ENCODE measurements around the gene SLK. TPM values are rescaled to one million over a fixed set of nuclear protein-coding genes. Genes with fewer than 3 reads are reported as not detected.

The SLK gene
- total and polyA plus RNA-seq, 7 donors = 15.5 to 48.6 (median 36.6) TPM

DNA sequence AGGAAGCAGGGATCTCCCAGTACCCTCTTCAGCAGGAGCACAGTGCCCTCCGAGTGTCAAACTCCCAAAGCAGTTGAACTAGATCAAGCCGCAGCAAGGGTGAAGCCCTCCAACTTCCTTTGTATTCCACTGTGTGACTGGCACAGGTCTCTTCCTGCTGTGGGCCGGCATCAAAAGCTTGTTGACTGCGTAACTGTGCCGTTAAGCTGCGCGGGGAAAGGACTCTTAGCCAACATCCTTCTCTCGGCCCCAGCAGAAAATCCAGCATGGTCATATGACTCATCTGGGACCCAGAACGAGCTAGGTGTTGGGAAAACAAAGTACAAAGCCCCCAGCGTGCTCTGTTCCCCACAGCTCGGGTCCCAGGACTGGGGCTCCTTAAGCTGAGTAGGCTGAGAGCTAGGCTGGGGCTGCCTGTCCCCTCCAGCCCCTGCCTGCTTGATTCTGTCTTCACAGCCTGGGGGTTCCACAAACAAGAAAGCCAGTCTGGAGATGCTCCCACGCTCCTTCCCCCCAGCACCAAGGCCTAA is 66.5 kb downstream of the SLK start:
- Histone ChIP-seq H3K4me1 (no peaks in the 10 kb centered on the region), H3K27ac (no peak overlapping the region), H3K27me3 (ENCODE audit: insufficient read depth in 3 of 3, low read length in 2 of 3) (no peaks in the 10 kb centered on the region), H3K36me3 (ENCODE audit: insufficient read depth in 1 of 2, low read depth in 1 of 2) (peaks cover 0 to 14% of the 10 kb centered on the region in 2 donors), H3K9me3 (no peaks in the 10 kb centered on the region), H3K4me3 (no peak overlapping the region)
- 65 to 76% (median 75%) methylated on average over 12 of the region's 12 CpGs for WGBS, 3 donors
- intact Hi-C loops (cut with DNase I) = no loop called here
- ATAC-seq = no peak
- DNase-seq = no peak
- TF ChIP-seq CTCF (IDR thresholded peaks at IDR 0.05) = no peak

DNA sequence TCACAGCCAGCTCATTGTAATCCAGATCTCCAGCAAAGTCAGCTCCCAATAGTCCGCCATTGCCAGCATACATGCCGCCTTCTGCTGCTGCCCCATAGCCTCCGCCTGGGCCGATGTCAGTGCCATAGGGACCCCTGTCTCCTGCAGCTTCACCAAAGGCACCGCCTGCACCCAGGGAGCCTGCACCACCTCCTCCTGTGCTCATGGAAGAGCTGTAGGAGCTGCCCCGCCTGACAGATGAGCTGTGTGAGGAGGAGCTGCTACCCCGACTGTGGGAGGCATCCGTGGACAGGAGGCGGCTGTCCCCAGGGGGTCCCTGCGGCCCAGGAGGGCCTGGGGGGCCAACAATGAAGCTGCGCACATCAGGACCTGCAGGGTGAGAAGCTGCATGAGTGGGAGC is 67.0 kb downstream of the SLK start:
- intact Hi-C loops (cut with DNase I) = no loop called here
- Histone ChIP-seq H3K27me3 (ENCODE audit: insufficient read depth in 3 of 3, low read length in 2 of 3) (no peaks in the 10 kb centered on the region), H3K27ac (no peak overlapping the region), H3K9me3 (no peaks in the 10 kb centered on the region), H3K4me1 (no peaks in the 10 kb centered on the region), H3K4me3 (no peak overlapping the region), H3K36me3 (ENCODE audit: insufficient read depth in 1 of 2, low read depth in 1 of 2) (peaks cover 0 to 9% of the 10 kb centered on the region in 2 donors)
- no peak for TF ChIP-seq CTCF (IDR thresholded peaks at IDR 0.05)
- 80 to 84% (median 81%) methylated on average over 11 of the region's 11 CpGs for WGBS, 3 donors
- ATAC-seq (no peak), DNase-seq (no peak)

GRCh38 chr10:104034401-104035193 is 67.7 kb downstream of the SLK start:
- Histone ChIP-seq H3K9me3 (no peaks in the 10 kb centered on the region), H3K27me3 (ENCODE audit: insufficient read depth in 3 of 3, low read length in 2 of 3) (no peaks in the 10 kb centered on the region), H3K4me1 (no peaks in the 10 kb centered on the region), H3K36me3 (ENCODE audit: insufficient read depth in 1 of 2, low read depth in 1 of 2) (peaks cover 0 to 4% of the 10 kb centered on the region in 2 donors), H3K27ac (no peak overlapping the region), H3K4me3 (no peak overlapping the region)
- TF ChIP-seq CTCF (IDR thresholded peaks at IDR 0.05) = no peak
- 54 to 62% (median 56%) methylated on average over 21 to 23 of the region's 23 CpGs for WGBS, 3 donors
- DNase-seq = no peak
- intact Hi-C loops (cut with DNase I) = no loop called here
- no peak for ATAC-seq

DNA sequence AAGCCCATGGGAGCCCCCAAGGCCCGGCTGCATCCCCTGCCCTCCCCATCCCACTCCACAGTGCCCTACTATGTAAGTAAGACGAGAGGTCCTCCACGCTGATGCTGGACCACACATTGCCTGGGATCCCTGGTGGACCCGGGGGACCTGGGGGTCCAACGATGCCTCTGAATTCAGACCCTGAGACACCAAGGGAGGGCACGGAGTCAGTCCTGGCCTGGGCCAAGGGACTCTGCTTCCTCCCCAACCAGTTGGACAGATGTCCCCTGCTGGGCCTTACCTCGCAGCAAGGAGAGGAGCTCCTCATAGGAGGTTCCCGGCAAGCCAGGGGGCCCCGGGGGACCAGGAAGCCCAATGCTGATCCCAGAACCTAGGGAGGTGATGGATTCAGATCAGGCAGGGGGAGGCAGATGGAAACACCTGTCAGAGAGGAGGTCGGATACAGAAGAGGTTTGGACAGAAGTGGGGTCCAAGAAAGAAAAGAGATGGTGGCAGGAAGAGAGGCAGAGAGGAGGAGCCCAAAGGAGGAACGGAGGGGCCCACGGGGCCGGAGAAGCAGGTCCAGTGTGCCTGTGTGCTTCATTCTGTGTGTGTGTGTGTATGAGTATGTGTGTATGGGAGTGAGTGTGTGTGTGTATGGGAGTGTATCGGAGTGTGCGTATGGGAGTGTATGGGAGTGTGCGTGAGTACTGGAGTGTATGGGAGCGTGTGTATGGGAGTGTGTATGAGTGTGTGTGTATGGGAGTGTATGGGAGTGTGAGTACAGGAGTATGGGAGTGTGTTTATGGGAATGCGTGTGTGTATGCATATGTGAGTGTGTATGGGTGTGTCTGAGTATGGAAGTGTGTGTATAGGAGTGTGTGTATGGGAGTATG is 68.5 kb downstream of the SLK start:
- Histone ChIP-seq H3K4me3 (no peak overlapping the region), H3K27ac (no peak overlapping the region), H3K9me3 (no peaks in the 10 kb centered on the region), H3K4me1 (no peaks in the 10 kb centered on the region), H3K27me3 (ENCODE audit: insufficient read depth in 3 of 3, low read length in 2 of 3) (no peaks in the 10 kb centered on the region), H3K36me3 (ENCODE audit: insufficient read depth in 1 of 2, low read depth in 1 of 2) (peaks cover 0 to 3% of the 10 kb centered on the region in 2 donors)
- 69 to 72% (median 72%) methylated on average over 18 of the region's 18 CpGs for WGBS, 3 donors
- intact Hi-C loops (cut with DNase I) = no loop called here
- TF ChIP-seq CTCF (IDR thresholded peaks at IDR 0.05) = no peak
- ATAC-seq = peak in 1 of 4 donors; percentile 10
- no peak for DNase-seq

Measured in psoas muscle (tissue), 8 donors.